ENCODE data around the gene ABLIM2.

Gene ABLIM2

DNA sequence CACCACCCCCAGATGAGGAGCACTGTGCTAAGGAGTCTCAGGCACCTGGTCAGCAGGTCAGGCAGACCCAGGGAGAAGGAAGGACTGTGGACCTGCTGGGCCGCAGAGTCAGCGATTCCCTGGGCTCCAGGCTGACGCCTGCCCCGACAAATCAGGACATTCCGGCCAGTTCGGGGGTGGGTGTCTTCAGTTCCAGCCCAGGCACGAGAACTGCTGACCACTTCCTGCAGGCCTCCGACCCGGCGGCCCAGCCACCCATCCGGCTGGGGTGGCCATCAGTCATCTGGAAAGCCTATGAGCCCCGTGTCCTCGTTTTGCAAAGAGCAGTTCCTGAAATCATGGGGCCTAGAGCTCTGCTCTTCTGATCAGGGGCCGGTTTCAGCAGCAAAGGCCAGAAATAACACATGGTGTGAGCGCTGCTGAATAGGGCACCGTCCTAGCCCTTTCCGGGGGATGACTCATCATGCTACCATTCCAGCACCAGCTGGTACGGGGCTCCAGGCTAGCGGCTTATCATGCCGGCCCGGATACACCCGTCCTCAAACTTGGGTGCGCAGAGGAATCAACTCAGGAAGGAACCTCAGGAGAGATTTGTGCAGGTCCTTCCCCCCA is 32.6 kb upstream of the ABLIM2 start:
- TF ChIP-seq, protein P1, sequence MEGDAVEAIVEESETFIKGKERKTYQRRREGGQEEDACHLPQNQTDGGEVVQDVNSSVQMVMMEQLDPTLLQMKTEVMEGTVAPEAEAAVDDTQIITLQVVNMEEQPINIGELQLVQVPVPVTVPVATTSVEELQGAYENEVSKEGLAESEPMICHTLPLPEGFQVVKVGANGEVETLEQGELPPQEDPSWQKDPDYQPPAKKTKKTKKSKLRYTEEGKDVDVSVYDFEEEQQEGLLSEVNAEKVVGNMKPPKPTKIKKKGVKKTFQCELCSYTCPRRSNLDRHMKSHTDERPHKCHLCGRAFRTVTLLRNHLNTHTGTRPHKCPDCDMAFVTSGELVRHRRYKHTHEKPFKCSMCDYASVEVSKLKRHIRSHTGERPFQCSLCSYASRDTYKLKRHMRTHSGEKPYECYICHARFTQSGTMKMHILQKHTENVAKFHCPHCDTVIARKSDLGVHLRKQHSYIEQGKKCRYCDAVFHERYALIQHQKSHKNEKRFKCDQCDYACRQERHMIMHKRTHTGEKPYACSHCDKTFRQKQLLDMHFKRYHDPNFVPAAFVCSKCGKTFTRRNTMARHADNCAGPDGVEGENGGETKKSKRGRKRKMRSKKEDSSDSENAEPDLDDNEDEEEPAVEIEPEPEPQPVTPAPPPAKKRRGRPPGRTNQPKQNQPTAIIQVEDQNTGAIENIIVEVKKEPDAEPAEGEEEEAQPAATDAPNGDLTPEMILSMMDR (IDR thresholded peaks at IDR 0.05; ENCODE audit: control insufficient read depth, extremely low read depth, insufficient read depth) = no peak
- no peak for DNase-seq (ENCODE audit: low read depth)

DNA sequence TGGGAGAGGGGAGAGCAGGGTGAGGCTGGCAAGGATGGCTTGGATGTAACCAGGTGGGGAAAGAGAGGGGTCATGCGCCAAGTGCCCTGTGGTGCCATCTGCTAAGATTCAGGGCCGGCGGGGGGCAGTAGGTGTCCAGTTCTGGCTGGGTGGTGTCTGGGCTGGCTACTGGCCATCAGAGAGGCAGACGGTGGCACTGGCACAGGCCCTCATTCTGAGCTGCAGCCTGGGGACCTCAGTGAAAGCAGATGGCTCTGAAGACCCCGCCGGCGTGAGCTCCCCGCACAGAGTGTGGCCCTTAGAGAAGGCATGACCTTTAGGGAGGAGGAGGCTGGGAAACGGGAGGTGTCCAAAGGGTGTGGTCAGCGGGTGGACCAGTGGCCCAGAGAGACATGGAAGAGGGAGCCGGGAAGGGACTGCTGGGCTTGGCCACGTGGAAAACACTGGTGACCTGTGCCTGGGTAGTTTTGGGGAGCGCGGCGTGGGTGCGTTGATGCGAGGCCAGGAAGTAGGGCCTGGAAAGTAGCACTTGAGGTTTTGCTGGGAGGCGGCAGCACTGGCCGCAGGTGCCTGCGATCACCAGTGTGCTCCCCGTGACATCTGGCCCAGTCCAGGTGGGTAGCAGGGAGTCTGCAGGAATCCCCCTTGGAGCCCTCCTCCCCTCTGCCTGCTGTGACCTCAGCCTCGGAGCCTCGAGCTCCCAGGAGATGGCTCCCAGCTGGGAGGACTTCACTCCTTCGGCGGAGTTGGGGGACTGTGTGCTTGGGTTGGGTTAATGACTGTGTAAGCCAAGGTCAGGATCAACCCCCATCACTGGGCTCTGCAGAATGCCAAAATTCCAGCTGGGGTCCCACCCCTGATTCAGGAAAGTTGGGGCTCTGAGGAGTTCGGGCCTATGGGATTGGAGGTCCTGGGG is 31.2 kb upstream of the ABLIM2 start:
- DNase-seq (ENCODE audit: low read depth) = no peak
- TF ChIP-seq, protein P1 (IDR thresholded peaks at IDR 0.05; ENCODE audit: control insufficient read depth, extremely low read depth, insufficient read depth) = no peak

More for the DNA sequence above, 32.6 kb upstream of the ABLIM2 start:
- no peak overlapping the region for H3K4me3 ChIP-seq (ENCODE audit: low read depth, low read length)

DNA sequence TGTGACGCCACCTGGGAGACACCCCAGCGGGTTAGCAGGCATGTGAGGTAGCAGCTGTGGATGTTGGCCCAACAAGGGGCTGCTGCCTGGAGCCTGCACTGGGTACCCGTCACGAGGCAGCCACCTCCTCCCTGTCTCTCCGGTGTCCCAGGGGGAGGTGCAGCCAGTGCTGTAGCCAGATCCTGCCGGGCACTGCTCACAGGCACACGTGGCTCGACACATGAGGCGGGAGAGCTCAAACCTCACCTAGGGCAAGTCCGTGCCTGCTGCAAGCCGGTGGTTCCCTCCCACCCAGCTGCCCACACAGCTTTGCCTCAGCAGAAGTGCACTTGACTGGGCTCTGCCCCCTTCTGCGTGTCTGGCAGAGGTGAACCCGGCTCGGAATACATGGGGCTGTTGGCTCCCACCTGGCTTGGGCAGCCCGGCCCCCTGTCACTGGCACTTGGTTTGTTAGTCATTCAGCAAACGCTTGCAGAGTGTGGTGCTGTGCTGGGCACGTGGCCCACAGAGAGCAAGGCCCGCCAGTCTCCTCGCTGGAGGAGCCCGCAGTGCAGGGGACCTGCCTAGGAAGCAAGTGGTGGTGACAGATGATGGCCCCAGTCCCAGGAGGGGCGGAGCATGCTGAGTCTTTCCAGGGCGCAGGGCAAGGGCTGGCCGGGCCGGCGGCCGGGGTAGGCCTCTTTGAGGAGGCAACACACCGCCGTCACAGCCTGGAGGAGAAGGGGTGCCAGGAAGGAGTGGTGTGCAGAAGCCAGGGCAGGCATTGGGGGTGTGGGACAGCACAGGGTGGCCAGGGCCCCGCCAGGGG is 30.3 kb upstream of the ABLIM2 start:
- DNase-seq (ENCODE audit: low read depth) = no peak
- H3K4me3 ChIP-seq (ENCODE audit: low read depth, low read length) = no peak overlapping the region
- TF ChIP-seq, protein P1 (IDR thresholded peaks at IDR 0.05; ENCODE audit: control insufficient read depth, extremely low read depth, insufficient read depth) = no peak

More for the DNA sequence above, 31.2 kb upstream of the ABLIM2 start:
- no peak overlapping the region for H3K4me3 ChIP-seq (ENCODE audit: low read depth, low read length)

DNA sequence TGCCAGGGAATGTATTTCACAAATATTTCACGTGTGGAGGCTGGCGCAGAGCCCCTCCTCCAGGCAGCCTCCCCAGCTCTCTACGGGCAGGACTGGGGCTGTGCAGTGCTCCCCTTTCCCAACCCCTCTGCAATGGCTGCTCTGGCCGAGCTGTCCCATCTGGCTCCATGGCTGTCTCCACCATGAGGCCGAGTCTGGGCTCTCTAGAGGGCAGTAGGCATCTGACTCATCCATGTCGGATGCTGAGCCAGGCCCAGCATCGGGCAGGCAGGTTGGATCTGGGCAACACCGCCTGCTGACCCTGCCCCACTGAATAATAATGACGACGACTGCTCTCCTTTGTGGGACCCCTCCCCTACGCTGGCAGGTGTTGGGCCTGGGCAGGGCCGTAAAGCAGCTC is 29.5 kb upstream of the ABLIM2 start:
- H3K4me3 ChIP-seq (ENCODE audit: low read depth, low read length) = no peak overlapping the region
- TF ChIP-seq, protein P1 (IDR thresholded peaks at IDR 0.05; ENCODE audit: control insufficient read depth, extremely low read depth, insufficient read depth) = no peak
- no peak for DNase-seq (ENCODE audit: low read depth)

DNA sequence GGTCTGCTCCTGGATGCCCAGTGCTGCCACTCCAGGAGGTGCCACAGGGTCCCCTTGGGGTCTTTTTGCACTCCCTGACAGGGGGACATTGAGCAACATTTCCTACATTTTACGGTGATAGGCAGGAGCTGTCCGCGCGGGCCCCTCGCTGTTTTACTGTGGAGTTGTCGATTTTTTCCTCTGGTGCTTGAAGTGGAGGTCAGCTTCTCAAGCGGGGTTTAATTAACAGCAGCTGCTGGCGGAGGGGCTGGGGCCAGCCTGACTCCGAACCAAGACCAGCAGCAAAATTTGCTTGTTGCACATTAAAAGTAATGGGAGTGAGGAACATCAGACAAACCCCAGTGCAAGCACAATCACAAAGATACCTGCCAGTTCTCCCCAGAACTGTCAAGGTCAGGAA is 27.3 kb upstream of the ABLIM2 start:
- DNase-seq (ENCODE audit: low read depth) = no peak
- H3K4me3 ChIP-seq (ENCODE audit: low read depth, low read length) = no peak overlapping the region
- TF ChIP-seq, protein P1 (IDR thresholded peaks at IDR 0.05; ENCODE audit: control insufficient read depth, extremely low read depth, insufficient read depth) = no peak

DNA sequence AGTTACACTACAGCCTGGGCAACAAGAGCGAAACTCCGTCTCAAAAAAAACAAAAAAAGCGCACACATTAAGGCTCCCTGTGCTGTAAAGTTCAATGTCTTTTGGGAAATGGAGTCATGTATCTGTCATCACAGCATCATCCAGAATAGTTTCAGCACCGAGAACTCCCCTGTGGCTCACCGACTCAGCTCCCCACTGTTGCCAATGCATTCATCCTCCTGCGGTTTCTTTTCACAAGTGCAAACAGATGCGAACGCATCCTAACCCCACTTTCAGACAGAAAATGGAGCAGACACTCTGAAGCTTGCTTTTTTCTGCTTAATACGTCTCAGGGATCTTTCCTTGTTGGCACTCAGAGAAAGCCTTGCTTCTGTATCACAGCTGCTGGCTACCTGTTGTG is 26.7 kb upstream of the ABLIM2 start:
- TF ChIP-seq, protein P1 (IDR thresholded peaks at IDR 0.05; ENCODE audit: control insufficient read depth, extremely low read depth, insufficient read depth) = no peak
- DNase-seq (ENCODE audit: low read depth) = no peak

More for the DNA sequence above, 26.7 kb upstream of the ABLIM2 start:
- no peak overlapping the region for H3K4me3 ChIP-seq (ENCODE audit: low read depth, low read length)
